ENCODE results near the gene TDP1. TPM values are rescaled to one million over a fixed set of nuclear protein-coding genes. Genes with fewer than 3 reads are reported as not detected.
"Not testable (repeated sequence)": the region's sequence is repeated elsewhere in the genome, so short reads cannot be mapped to it uniquely, and the experiment has no call there.

TDP1 gene
- total RNA-seq, 2 donors from 2014 or later = 12.6 to 13.2 TPM

GRCh38 chr14:90062127-90062794, 106.5 kb downstream of the TDP1 start:
- ATAC-seq (peak; percentile 60), DNase-seq (peak in 1 of 2 donors; percentile 34)
- intact Hi-C loops (cut with DNase I, micrococcal nuclease) = no loop called here

GRCh38 chr14:90062822-90063539, 107.3 kb downstream of the TDP1 start:
- DNase-seq = no peak
- ATAC-seq = no peak
- intact Hi-C loops (cut with DNase I, micrococcal nuclease) = no loop called here

GRCh38 chr14:90072350-90072749, 116.6 kb downstream of the TDP1 start:
- ATAC-seq (no peak), DNase-seq (no peak)
- intact Hi-C loops (cut with DNase I, micrococcal nuclease) = no loop called here

- ATAC-seq (no peak), DNase-seq (no peak)
- intact Hi-C loops (cut with DNase I, micrococcal nuclease) = no loop called here
These were observed 123.8 kb downstream of the TDP1 start for GRCh38 chr14:90079576-90079975.

- no peak for ATAC-seq
- peak; percentile 10 to 28 for DNase-seq
These were observed 131.7 kb downstream of the TDP1 start for GRCh38 chr14:90087433-90087832.

GRCh38 chr14:90088176-90088575, 132.4 kb downstream of the TDP1 start:
- ATAC-seq = no peak

More at GRCh38 chr14:90087433-90087832, 131.7 kb downstream of the TDP1 start:
- intact Hi-C loops (cut with DNase I, micrococcal nuclease) = no loop called here

GRCh38 chr14:90089486-90089885, 133.8 kb downstream of the TDP1 start:
- ATAC-seq; DNase-seq; intact Hi-C loops (cut with DNase I, micrococcal nuclease): not testable (repeated sequence)

More at GRCh38 chr14:90088176-90088575, 132.4 kb downstream of the TDP1 start:
- intact Hi-C loops (cut with DNase I, micrococcal nuclease) = no loop called here
- no peak for DNase-seq

GRCh38 chr14:90091393-90091792, 135.7 kb downstream of the TDP1 start:
- intact Hi-C loops (cut with DNase I, micrococcal nuclease) = no loop called here
- DNase-seq (no peak), ATAC-seq (no peak)

GRCh38 chr14:90093942-90094595, 138.3 kb downstream of the TDP1 start:
- ATAC-seq (no peak), DNase-seq (no peak)
- intact Hi-C loops (cut with DNase I, micrococcal nuclease) = no loop called here

Other genes with a start within 250 kb of the TDP1 start
- 1 to 10 TPM; 5.8 to 7.7 TPM for gene EFCAB11, start 1.2 kb upstream of the TDP1 start, total RNA-seq
- gene KCNK13, start 106.1 kb downstream of the TDP1 start, total RNA-seq = under 1 TPM; 0.15 to 0.59 TPM

Data from left colon (tissue), 2 donors.